Measurements from ENCODE around the gene GLIS1. TPM values are rescaled to one million over a fixed set of nuclear protein-coding genes. Genes with fewer than 3 reads are reported as not detected.

The GLIS1 gene
- total RNA-seq, 1 experiment from 2014 or later: not detected

DNA sequence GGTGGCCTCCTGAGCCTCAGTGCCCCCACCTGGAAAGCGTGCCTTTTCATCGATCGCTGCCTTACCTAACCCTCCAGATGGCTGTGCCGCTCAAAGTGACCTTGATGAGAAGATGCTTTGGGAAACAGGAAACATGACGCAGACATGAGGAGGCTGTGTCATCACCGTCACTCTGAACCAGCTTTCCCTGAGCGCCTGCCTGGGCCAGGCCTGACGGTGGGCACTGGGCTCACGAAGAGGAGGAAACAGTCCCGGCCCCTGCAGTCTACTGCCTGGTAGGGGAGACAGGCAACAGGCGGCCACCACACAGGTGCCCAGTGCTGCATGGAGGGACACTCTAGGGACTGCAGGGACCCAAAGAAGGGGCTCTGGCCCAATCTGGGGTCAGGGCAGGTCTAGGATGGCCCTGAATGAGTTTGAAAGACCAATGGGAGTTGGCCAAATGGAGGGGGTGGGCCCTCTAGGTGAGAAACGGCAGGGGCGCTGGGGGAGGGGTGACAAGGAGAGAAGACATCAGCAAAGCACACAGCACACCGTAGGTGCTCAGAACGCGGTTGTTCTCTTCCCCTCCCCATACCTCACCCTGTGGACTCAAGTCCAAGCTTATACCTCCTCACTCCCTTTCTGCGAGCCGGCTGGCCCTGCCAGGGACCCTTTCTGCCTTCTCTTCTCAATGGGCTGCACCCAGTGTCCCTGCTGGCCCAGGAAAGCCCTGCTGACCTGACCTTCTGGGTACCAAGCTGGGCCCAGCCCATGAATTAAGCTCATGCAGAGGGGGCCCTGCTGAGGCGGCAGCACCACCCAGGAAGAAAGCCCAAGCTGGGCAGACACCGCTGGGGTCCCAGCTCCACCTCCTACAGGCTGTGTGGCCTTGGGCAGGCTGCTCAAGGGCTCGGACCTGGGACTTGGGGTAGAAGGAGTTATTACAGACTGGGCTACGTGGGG, 44.9 kb downstream of the GLIS1 start:
- DNase-seq (ENCODE audit: low spot score): no peak

DNA sequence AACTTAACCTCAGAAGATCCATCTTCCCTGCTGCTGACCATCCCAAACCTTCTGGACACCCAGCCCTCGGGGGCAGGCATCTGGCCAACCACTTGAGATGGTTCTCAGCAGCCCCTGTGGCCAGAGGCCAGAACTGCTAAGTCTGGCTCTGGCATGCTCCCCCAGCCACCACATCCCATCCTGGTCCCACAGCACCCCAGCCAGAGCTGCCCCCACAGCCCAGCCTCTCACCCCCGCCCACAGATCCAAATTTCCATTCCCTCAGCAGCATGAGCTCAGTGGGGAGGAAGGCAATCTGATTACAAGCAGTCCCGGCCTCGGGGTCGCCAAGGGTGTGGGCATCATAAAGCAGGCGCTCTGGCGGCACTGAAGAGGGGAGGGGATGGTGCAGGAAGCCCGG, 45.6 kb downstream of the GLIS1 start:
- no peak for DNase-seq (ENCODE audit: low spot score)

DNA sequence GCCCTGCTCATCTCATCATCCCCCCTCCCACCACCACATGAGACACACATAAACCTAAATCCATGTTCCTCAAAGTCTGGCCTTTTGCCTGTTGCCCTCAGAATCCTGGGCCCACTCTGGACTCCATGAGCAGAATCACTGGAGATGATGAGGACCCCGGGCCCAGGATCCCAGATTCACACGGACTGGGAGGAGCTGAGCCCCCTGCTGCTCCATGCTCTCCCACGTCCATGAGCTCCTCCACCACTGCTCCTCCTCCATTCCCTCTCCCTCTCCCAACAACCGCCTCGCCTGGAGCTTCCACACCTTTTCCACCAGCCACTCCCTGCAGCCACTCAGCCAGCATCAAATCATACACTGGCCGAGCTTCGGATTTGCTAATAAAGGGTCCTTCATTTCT, 47.6 kb downstream of the GLIS1 start:
- DNase-seq (ENCODE audit: low spot score): no peak

DNA sequence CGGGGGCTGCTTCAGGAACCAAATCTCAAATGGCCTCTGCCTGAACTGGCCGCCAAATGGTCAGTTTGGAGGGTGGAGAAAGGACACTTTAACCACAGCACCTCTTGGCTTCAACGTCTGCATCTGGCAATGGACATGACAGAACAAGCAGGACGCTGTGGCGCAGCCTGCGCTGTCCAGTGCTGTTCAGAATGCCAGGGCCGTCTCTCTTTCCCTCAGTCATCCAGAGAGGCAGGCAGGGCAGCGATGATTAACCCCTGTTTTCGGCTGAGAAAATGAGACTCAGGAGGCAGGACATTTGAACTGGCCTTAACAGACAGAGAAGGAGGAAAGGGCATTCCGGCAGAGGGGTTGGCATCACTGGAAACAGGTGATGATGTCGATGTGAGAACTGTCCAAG, 48.6 kb downstream of the GLIS1 start:
- no peak for DNase-seq (ENCODE audit: low spot score)

DNA sequence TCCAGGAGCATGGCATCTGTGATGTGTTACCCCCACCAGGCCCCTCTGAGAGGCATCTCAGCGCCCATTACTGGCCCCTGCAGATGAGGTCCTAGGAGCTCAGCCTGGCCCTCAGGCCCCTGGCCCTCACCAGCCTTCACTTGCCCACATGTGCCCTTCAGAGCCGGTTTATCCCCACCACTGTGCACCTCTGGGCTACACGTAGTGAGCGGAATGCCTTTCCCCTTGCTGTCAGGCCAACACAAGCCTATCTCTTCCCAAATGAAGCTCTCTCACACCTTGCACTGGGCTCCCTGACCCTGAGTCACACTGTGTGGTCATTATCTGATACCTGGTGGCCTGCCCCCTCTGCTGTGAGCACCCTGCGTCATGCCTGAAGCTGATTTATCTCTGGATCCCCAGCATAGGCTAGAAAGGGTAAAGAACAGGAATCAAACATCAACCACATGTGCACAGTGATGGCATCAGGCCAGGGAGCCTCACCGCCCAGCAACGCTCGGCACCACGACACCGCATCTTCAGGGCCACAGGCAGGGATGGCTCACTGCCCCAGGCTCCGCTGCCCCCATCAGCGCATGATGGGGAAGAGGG, 49.1 kb downstream of the GLIS1 start:
- no peak for DNase-seq (ENCODE audit: low spot score)

DNA sequence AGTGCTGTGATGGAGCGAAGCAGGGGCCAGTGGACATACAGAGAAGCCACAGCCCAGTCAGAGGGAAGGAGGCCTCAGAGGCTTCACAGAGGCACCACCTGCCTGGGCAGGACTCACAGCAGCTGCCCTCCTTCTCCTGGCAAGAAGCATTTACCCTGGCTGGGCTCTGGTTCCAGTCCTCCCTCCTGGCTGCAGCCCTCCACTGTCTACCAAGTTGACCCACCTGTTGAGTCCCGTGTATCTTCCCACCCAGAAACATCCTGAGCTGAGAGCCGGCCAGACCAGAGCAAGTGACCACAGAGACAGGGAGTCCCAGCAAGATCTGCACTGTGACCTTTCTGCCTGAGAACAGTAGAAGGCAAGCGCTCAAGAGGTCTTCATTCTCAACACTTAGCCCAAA, 49.7 kb downstream of the GLIS1 start:
- DNase-seq (ENCODE audit: low spot score): no peak

DNA sequence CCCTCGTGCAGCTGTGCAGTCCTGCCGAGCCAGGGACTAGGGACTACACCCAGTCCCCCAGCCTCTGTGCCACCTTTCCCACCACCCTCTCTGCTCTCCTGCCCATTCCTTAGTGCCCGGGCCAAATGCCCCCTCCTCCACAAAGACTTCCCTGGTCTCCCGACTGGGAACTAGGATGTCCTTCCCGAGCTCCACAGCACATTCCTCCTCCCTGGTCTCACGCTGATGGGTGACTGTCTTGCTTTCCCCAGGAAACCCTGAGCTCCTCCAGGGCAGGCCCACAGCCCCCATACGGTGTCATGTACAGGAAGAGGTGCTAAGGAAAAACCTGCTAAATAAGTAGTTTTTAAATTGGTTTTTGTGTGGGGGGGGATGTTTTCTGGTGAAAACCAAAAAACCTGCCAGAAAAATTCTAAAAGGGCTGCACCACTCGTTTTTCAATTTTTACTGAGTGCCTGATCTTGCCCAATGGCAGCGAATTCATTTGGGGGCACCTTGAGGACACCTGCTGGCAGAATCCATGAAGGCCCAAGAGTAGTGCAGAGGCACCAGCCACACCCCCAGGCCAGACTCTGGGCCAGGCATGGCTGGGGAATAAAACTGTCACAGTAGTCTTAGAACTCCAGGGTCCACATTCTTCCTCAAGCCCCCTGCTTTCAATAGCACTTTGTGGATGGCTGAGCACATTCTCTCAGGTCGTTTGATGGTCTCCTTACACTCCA, 50.4 kb downstream of the GLIS1 start:
- DNase-seq (ENCODE audit: low spot score): peak; percentile 29

DNA sequence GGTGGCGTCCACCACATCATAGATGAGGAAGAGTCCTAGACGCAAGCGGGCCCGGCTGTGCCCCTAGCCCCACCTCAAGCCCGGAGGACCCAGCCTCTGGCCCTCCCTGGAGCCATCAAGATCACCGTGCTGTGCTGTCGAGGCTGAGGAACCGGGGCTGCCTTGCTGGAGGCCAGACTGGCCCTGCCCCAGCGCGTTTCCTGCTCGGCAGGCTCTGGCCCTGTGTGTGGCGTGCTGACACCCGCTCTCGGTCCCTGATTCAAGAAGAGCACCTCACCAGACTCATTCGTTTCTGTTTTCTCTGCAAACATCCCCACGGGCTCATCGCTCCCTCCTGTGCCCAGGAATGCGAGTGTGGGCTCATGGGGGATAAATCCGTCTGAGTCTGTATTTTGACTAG, 51.1 kb downstream of the GLIS1 start:
- no peak for DNase-seq (ENCODE audit: low spot score)

DNA sequence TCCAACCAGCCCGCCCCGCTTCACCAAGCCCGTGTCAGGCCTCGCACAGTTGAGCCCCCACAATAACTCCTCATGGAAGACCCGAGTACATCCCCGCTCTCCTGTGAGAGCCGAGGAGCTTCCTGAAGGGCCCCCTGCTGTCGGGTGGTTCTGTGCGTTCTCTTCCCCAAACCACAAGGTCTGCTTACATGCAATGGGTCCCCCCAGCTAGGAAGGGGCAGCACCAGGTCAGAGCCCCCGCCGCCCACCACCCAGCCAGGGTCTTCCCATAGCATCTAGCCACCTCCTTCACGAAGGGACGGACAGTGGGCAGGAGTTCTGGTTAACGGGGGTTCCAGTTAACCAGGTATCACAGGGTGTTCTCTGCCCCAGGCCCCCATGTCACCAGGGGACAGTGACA, 51.5 kb downstream of the GLIS1 start:
- DNase-seq (ENCODE audit: low spot score): no peak

DNA sequence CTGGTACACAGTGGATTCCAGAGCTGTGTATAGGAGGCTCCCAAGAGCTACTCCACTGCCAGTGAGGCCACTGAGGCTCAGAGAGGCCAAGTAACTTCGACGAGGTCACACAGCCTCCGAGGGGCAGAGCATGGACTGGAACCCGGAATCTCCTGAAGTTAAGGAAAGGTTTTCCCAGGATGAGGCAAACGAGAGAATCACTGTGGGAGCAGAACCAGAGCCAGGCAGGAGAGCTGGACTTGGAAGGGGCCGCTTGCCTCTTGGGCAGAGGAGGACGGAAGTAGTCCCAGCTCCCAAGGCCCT, 52.0 kb downstream of the GLIS1 start:
- no peak for DNase-seq (ENCODE audit: low spot score)

DNA sequence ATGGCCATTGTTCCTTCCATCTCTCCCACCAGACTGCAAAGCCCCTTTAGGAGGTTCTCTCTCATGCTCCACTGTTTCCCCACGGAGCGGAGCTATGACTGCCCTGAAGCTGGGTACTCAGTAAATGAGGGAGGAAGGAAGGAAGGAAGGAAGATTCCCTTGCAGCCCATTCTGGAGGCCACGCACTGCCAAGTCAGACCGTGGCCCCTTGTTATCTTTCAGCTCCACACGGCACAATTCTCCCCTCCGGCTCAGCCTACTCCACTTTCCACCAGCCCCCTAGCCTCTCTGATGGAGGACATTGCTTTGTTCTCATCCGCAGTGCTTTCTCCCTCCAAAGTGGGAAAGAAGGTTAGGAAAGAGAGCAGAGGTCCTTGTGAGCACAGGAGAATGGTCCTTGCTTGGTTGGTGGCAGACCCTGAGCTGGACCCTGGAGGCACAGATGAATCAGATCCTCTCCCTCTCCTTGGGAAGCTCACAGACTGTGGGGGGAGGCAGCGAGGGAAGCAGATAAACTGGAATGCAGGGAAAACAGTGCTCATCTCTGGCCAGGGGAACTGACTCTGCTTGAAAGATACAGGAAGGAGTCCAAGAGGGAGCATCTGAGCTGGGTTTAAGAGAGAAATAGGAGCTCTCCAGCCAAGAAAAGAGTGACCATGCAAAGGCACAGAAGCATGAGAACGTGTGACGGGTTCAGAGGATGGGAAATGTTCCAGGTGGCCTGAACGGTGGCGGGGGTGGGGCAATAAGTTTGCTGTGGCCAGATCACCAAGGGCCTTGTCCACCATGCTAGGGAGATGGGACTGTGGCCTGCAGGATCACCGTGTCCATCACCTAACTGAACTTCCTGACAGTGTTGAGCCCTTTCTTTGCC, 52.6 kb downstream of the GLIS1 start:
- DNase-seq (ENCODE audit: low spot score): no peak

DNA sequence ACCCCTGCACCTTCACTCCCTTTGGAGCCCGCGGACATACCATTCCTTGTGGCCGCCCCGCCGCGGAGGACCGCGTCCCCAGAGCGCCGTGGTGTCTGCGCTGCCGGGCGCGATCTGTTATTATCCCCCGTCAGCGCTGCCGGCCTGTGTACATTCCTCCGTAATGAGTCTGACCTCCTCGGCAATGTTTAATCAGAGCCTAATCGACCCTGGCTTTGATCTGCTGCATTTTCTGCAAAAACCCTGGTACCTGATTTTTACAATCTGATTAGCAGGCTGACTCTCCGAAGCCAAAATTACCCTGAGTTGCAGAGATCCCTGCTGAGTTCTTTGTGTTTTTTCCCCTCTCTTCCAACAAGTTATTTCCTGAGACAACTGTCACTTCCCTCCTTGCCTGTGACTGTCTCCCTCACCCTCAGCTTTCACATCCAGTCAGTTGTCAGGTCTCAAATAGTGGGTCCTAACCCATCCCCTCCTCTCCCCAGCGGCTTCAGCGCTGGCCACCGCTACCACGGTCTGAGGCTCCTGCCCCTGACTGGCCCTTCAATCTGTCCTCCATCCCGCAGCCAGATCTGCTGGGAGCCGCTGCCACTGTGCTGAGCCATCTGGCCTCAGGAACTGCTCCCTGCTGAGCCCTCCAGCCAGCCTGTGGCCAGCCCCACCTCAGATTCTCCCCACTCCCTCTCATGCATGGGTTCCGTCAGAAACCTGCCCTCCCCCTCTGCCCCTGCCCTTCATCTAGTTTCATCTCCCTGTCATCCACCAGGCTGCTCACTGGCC, 53.5 kb downstream of the GLIS1 start:
- no peak for DNase-seq (ENCODE audit: low spot score)

DNA sequence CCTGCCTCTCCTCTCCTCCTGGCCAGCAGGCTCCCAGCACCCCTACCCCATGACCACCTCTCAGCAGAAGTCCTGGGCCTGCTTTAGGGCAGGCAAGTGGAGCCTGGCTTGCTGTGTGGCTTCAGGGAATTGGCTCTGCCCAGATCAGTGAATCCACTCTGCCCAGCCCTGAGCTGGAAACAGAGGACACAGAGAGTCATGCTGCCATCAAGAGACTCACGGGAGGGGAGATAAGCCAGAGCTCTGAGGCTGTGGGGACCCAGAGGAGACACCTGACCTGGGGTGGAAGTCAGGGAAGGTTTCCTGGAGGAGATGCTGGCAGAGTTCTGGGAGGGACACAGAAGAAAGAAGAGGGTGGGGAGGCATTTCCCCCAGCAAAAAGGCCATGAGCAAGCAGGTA, 54.2 kb downstream of the GLIS1 start:
- DNase-seq (ENCODE audit: low spot score): no peak

DNA sequence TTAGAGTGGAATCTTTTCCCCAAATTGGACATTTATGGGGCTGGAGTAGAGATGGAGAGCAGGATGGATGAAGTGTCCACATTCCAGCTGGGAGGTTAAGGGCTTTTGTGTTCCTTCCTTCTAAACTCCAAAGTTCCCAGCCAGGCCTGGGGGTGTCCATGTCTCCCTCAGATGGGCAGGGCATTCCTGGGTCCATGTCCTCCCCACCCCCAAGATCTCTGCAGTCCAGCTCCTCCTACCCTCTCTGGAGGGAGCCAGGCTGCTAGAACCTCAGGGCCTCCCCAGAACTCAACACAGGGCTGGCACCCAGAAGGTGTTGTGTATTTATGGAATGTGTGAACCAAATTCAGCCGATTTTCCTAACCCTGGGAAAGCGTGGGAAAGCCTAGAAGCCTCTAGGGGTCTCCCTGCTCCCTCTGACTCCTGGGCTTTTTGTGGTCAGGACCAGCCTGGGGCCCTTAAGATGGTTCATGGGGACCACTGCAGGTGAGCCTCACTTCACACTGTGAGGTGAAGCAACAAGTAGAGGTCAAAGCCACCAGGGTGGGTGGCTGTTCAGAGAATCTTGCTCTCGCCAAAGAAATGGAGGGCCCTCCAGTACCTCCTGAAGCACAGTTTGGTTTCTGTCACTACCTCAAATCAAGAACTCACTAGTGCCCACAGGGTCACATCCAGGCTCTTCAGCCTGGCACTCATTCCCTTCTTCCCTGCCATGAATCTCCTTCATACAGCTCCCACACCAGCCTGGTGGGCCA, 54.8 kb downstream of the GLIS1 start:
- DNase-seq (ENCODE audit: low spot score): no peak

DNA sequence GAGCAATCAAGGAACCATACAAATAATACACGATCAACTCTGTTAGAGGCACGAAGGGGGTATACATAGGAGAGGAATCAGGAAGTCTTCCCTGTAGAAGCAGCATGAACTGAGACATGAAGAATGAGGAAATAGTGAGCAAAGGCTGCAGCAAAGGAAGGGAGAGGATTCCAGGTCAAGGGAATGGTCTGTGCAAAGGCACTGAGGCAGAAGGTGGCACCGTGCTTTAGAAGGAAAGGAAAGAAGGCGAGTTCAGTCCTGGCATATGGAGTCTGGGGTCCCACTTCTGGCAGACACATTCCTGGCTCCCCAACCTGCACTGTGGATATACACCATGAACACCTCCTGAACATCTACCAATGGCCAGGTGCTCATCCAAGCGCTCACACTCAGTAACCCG, 56.1 kb downstream of the GLIS1 start:
- no peak for DNase-seq (ENCODE audit: low spot score)

DNA sequence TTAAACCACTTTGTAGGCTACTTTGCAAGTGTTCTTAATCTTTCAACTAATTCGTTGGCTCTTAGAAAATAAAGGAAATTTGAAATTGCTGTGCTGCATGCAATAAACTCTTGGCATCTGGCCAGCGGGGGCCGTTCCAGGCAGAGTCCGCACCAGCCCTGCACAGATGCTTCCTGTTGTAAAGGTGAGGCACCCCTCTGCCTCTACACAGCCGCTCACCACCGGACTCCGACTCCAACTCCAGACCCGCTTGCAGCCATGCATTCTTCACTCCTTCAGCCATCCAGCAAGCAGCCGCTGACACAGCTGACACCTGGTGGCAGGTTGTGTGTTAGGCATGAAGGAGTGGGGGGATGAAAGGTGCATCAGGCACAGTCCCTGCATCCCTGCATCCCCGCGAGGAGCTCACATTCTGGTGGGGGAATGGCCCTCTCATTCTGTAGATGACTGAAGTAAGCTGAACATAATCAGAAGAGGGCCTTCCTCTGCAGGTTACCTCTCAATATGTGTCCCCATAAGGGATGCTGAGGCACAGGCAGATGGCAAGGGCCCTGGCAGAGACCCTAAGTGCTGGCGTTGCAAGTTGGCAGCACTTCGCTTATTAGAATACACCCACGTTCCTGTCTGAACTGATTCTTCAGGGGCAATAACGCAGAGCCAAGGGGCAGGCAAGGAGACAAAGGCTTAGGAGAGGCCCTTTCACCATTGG, 56.8 kb downstream of the GLIS1 start:
- DNase-seq (ENCODE audit: low spot score): peak; percentile 68

DNA sequence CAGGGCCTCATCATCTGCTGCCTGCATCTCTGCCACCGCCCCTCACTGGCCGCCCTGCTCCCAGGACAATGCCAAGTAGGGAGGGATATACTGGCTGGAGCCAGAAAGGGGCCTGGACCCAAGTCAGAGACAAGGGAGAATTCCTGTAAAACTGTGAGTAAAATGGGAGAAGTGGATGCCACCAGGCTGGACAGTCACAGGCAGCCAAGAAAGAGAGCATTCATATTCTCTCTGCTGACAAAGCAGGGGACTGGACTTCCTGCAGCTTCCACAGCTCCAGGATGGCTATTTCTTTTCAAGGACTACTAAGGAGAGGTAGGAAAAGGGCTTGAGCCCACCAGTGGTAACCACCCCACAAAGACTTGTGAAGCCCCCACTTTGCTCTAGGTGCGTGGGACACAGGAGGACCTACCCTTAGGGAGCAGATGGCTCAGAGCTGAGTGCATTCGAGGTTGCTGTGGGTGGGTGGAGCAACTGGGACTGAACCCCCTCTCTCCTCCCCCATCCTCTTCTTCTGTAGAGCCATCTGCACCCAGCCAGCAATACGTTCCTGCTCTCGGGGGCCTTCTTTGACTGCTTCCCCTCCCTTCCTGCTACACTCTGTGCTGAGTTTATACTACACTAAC, 57.5 kb downstream of the GLIS1 start:
- DNase-seq (ENCODE audit: low spot score): no peak

DNA sequence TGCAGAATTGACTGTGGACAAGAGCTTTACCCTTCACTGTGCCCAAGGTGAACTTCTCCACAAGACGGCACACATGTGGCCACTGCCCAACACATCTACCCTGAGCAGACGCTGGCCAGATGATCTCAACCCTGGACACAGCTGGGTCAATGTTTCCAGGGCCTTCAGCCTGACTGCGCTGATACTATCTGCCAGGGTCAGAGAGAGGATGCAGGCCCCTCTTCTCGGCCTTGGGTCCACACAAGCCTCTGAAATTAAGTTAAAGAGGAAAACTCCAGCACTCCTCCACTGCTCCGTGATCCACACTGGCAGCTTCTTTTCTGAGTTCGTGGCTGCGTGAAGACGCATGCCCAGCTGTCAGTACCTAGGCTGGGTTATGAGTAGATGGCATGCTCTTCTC, 58.1 kb downstream of the GLIS1 start:
- no peak for DNase-seq (ENCODE audit: low spot score)

Data from HT-29 (cell line).